ENCODE measurements around the gene SQSTM1. TPM values are rescaled to one million over a fixed set of nuclear protein-coding genes. Genes with fewer than 3 reads are reported as not detected.

The SQSTM1 gene
- total RNA-seq, 1 donor from 2014 or later: 297 TPM

DNA sequence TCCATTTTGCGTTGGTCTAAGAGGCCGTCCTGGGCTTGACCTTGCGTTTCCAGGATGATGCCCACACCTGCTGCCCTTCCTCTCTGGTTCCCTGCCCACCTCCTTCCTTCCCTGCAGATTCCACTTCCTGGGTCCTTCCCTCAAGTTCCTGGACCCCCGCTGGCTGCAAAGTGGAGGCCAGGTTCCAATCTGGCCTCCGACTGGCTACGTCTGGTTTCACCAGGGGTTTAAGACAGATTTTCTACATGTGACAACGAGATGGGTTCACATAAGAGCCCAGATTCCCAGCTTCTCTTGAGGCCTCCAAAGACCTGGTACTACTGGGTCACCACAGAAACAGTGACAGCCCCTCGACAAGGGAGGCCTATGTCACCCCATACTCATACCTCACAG is 16.2 kb upstream of the SQSTM1 start:
- Mint-ChIP-seq H3K4me3 (ENCODE audit: unreplicated experiment) (peak overlapping the region; percentile 83), H3K27me3 (ENCODE audit: low read depth) (no peaks in the 10 kb centered on the region), H3K36me3 (ENCODE audit: low read depth) (peaks cover 7% of the 10 kb centered on the region), H3K27ac (ENCODE audit: unreplicated experiment) (no peak overlapping the region), H3K4me1 (ENCODE audit: low read depth) (peaks cover 20% of the 10 kb centered on the region), H3K9me3 (ENCODE audit: low read depth) (no peaks in the 10 kb centered on the region)
- no peak for DNase-seq (ENCODE audit: low spot score)
- TF ChIP-seq, protein P1, sequence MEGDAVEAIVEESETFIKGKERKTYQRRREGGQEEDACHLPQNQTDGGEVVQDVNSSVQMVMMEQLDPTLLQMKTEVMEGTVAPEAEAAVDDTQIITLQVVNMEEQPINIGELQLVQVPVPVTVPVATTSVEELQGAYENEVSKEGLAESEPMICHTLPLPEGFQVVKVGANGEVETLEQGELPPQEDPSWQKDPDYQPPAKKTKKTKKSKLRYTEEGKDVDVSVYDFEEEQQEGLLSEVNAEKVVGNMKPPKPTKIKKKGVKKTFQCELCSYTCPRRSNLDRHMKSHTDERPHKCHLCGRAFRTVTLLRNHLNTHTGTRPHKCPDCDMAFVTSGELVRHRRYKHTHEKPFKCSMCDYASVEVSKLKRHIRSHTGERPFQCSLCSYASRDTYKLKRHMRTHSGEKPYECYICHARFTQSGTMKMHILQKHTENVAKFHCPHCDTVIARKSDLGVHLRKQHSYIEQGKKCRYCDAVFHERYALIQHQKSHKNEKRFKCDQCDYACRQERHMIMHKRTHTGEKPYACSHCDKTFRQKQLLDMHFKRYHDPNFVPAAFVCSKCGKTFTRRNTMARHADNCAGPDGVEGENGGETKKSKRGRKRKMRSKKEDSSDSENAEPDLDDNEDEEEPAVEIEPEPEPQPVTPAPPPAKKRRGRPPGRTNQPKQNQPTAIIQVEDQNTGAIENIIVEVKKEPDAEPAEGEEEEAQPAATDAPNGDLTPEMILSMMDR (IDR thresholded peaks at IDR 0.05): no peak

DNA sequence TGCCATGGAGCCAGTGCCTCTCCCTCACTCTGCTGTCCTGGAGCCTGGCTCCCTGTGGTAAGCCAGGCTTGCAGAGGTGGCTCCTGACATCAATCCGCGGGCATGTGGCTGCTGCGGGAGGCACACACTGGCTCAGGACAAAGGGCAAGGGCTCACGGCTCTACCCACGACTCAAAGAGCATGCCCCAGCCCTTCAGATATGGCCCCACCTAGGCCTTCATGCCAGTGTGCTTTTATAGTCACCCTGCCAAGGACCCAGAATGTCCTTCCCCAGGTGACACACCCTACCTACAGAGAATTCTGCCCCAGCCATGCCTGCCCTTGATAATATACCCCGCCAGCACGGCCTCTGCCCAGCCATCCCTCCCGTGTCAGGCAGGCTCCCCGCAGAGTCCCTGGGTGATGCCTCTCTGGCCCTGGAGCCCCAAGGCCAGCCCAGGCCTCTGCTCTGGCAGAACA is 15.6 kb upstream of the SQSTM1 start:
- peak overlapping the region; percentile 70 for H3K27ac Mint-ChIP-seq (ENCODE audit: unreplicated experiment)
- TF ChIP-seq, protein P1 (IDR thresholded peaks at IDR 0.05): no peak
- DNase-seq (ENCODE audit: low spot score): no peak

DNA sequence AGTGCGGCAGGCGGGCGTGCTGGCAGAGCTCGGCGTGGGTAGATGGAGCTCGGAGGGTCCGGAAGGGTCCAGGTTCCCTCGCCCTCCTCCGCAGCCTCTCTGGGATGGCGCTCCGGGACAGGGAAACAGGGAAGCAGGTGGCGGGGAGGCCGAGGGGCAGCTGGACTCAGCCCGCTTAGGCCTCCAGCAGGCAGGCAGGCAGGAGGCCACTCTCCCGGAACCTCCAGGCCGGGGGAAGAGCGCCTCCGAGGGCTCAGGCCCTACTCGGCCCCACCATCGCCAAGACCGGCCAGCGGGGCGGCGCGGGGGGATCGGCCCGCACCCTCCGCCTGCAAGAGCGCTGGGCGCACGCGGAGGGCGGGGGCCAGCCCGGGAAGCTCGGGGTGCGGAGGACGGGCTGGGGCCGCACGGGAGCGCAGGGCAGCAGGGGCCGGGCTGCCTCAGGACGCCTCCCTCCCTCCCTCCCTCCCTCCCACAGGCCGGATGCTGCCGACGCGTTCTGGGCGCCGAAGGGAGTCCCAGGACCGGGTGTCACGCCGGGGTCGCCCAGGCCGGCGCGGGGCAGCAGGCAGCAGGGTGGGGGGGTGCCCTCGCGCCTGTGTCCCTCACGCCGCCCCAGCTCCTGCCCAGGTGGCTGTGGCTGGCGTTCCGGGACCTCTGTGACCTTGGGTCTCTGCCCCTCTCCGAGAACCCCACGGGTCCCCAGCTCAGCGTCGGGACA is 15.0 kb upstream of the SQSTM1 start:
- DNase-seq (ENCODE audit: low spot score): no peak
- no peaks in the 10 kb centered on the region for H3K9me3 Mint-ChIP-seq (ENCODE audit: low read depth)
- H3K27ac Mint-ChIP-seq (ENCODE audit: unreplicated experiment): peak overlapping the region; percentile 70
- H3K27me3 Mint-ChIP-seq (ENCODE audit: low read depth): no peaks in the 10 kb centered on the region
- peaks cover 20% of the 10 kb centered on the region for H3K4me1 Mint-ChIP-seq (ENCODE audit: low read depth)
- H3K36me3 Mint-ChIP-seq (ENCODE audit: low read depth): peaks cover 5% of the 10 kb centered on the region
- TF ChIP-seq, protein P1 (IDR thresholded peaks at IDR 0.05): peak; percentile 30
- peak overlapping the region; percentile 83 for H3K4me3 Mint-ChIP-seq (ENCODE audit: unreplicated experiment)

More for the DNA sequence above, 15.6 kb upstream of the SQSTM1 start:
- Mint-ChIP-seq H3K4me1 (ENCODE audit: low read depth) (peaks cover 20% of the 10 kb centered on the region), H3K36me3 (ENCODE audit: low read depth) (peaks cover 5% of the 10 kb centered on the region), H3K4me3 (ENCODE audit: unreplicated experiment) (peak overlapping the region; percentile 83), H3K9me3 (ENCODE audit: low read depth) (no peaks in the 10 kb centered on the region), H3K27me3 (ENCODE audit: low read depth) (no peaks in the 10 kb centered on the region)

DNA sequence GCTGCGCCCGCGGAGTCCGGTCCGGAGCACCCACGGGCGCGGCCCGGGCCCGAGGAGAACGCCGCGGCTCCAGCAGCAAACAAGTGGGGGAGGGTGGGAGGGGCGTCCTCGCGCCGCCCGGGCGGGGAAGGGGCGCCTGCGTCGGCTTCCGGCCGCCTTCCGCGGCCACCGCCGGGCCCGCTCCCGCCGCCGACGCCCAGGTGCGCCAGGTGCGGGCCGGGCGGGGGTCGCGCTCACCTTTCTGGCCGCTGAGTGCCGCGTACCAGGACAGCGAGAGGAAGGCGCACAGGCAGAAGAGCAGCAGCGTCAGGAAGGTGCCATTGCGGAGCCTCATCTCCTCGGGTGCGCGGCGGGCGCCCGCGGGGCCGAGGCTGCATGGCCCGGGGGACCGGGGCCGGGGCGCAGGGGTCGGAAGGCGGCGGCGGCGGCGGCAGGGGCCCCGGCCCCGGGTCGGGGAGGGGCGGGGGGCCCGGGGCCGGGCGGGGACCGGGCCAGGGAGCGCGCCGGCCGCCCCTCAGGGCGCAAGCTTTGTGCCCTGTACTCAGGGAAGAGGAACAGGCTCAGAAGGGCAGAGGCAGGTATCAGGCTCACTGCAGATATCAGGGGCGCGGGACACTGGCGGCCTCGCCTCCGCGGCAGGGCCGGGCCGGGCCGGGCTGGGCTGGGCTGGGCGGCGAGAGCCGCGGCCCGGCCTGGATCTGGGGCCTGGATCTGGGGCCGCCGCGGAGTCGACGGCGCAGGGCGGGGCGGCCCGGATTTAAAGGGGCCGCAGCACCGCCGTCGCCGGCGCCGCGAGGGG is 14.3 kb upstream of the SQSTM1 start, which contains the start of gene MGAT4B:
MGAT4B (minus strand) TSS at position 617 of the 799 bp plus-strand sequence; CDS start at position 334, 283 bp downstream.
- no peak for DNase-seq (ENCODE audit: low spot score)
- Mint-ChIP-seq H3K27me3 (ENCODE audit: low read depth) (no peaks in the 10 kb centered on the region), H3K4me1 (ENCODE audit: low read depth) (peaks cover 20% of the 10 kb centered on the region), H3K36me3 (ENCODE audit: low read depth) (peaks cover 5% of the 10 kb centered on the region), H3K27ac (ENCODE audit: unreplicated experiment) (peak within 1 kb of the TSS; percentile 85), H3K9me3 (ENCODE audit: low read depth) (no peaks in the 10 kb centered on the region), H3K4me3 (ENCODE audit: unreplicated experiment) (peak within 1 kb of the TSS; percentile 83)
- TF ChIP-seq, protein P1 (IDR thresholded peaks at IDR 0.05): no peak

DNA sequence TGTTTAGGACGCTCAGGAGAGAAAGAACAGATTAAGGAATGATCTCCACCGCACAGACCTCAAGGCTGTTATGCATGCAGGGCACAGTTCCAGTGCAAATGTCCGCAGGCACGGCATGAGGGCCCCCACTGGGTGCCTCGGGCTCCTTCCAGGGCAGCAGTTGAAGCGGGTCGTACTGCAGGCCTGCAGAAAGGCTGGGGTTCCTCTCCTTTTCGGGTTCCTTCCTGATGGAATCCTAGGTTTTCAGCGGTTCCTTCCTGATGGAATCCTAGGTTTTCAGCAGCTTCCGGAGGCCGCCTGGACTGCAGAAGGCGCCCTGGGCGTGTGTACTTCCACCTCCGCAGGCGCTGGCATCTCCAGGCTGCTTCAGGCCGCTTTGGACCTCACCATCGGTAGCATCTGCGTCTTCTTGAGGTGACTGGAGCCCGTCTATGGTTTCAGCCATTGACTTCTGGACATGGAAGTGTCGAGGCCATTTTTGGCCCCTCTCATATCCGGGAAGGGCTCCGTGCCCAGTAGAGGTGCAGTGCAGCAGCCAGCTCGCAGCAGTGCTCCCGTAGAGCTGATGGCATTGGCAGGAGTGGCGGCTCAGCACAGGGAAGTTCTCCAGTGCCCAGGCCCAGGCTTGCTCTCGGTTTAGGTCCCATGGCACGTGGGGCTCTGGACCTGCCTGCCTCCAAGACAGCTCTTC is 8.4 kb upstream of the SQSTM1 start:
- Mint-ChIP-seq H3K36me3 (ENCODE audit: low read depth) (peaks cover 5% of the 10 kb centered on the region), H3K4me3 (ENCODE audit: unreplicated experiment) (no peak overlapping the region), H3K4me1 (ENCODE audit: low read depth) (peaks cover under 1% of the 10 kb centered on the region), H3K27ac (ENCODE audit: unreplicated experiment) (no peak overlapping the region), H3K9me3 (ENCODE audit: low read depth) (no peaks in the 10 kb centered on the region), H3K27me3 (ENCODE audit: low read depth) (no peaks in the 10 kb centered on the region)
- no peak for DNase-seq (ENCODE audit: low spot score)
- TF ChIP-seq, protein P1 (IDR thresholded peaks at IDR 0.05): no peak

Data from chondrocyte (in vitro differentiated cells).